Epithelial cell of proximal tubule (primary cell): ENCODE data around the gene HOXA5. TPM values are rescaled to one million over a fixed set of nuclear protein-coding genes. Genes with fewer than 3 reads are reported as not detected.

Experiments used
- DNase-seq: peaks from one replicate; pipeline ENCODE4 v3.0.0-alpha.2; 2011; ENCODE audit warnings: low read depth
- H3K4me3 ChIP-seq: 2 replicates; pipeline ENCODE4 v1.5.1; 2011; ENCODE audit warnings: low read depth, mild to moderate bottlenecking, low read length
- total RNA-seq: library from RNA; depleted of rRNA; stranded (reverse); fragments of >200 nt; gene quantifications from 2 replicates; pipeline ENCODE4 v1.2.3, GENCODE V29; 2015
- TF ChIP-seq, protein P1 (sequence below): conservative IDR thresholded peaks from 2 replicates; pipeline ENCODE4 v1.5.1; 2012; ENCODE audit warnings: low read depth, mild to moderate bottlenecking, low read length

Gene HOXA5
- total RNA-seq, 1 donor from 2014 or later, result 47.6 TPM

DNA sequence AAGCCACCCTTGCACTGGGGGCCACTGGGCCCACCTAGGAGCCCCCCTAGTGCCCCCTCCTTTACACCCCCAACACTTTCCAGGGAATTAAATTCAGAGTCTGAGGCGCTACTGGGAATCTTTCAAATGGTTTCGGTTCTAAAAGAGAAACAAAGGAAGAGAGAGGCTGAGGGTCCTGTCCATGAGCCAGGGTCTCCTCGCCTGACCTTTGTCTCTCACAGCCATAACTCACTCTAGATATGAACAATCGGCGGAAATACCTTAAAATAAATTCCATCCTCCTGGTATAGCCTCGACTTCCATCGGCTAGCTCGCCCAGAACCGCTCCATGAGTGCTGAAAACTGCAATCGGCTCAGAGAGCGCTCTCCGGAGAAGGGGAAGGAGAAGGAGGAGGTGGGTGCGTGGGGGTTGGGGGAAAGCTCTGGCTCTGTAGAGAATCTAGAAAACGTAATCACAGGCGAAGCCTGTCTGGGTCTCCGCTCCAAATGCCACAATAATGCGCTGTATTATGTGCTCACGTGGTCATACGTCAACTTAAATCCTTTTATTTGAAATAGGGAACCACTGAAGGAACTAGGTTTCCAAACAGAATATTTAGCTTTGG lies 25.5 kb downstream of the HOXA5 start:
- DNase-seq, result no peak
- peak overlapping the region; percentile 74 for H3K4me3 ChIP-seq
- TF ChIP-seq, protein P1, sequence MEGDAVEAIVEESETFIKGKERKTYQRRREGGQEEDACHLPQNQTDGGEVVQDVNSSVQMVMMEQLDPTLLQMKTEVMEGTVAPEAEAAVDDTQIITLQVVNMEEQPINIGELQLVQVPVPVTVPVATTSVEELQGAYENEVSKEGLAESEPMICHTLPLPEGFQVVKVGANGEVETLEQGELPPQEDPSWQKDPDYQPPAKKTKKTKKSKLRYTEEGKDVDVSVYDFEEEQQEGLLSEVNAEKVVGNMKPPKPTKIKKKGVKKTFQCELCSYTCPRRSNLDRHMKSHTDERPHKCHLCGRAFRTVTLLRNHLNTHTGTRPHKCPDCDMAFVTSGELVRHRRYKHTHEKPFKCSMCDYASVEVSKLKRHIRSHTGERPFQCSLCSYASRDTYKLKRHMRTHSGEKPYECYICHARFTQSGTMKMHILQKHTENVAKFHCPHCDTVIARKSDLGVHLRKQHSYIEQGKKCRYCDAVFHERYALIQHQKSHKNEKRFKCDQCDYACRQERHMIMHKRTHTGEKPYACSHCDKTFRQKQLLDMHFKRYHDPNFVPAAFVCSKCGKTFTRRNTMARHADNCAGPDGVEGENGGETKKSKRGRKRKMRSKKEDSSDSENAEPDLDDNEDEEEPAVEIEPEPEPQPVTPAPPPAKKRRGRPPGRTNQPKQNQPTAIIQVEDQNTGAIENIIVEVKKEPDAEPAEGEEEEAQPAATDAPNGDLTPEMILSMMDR, result no peak

DNA sequence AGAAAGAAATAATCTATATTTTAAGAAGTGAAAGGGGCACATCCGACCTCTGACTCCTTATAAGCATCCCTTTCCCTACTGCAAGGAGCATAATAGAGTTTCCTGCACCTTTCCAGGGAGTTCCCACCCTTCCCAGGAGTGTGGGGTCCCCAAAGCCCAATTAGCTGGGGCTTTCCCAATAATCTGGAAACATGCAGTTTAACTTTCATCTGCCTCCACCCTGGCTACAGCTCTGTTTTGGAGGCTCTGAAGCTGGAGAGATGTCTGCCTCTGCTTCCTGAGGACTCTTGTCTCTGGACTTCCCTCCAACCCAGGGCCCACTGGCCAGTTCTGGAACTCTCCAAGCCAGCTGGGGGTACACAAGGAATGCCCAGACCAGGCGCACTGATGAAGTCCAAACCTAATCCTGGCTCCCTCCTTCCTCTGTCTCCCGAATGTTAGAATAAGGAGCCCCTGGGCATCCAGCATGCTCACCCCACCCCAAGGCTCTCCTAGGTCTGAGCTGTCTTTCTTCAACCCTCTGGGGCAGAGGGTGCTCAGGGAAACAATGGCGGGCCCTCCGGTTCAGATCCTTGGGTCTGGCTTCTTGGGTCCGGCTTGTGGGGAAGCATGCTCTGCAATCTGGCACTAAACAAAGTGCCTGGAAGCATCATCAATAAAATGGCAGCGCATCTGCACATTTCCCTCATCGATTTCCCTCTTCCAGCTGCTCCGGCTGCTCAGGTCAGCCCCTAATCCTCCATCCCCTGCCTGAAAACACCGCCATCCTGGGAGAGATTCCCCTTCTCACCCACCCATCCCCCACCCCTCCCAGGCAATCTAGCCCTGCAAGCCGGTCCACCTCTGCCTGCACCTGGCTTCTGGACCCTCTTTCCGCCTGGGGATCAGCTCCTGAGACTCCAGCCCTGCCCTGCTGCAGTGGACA lies 26.3 kb downstream of the HOXA5 start:
- no peak for DNase-seq
- TF ChIP-seq, protein P1, result no peak
- H3K4me3 ChIP-seq, result peak overlapping the region; percentile 74

DNA sequence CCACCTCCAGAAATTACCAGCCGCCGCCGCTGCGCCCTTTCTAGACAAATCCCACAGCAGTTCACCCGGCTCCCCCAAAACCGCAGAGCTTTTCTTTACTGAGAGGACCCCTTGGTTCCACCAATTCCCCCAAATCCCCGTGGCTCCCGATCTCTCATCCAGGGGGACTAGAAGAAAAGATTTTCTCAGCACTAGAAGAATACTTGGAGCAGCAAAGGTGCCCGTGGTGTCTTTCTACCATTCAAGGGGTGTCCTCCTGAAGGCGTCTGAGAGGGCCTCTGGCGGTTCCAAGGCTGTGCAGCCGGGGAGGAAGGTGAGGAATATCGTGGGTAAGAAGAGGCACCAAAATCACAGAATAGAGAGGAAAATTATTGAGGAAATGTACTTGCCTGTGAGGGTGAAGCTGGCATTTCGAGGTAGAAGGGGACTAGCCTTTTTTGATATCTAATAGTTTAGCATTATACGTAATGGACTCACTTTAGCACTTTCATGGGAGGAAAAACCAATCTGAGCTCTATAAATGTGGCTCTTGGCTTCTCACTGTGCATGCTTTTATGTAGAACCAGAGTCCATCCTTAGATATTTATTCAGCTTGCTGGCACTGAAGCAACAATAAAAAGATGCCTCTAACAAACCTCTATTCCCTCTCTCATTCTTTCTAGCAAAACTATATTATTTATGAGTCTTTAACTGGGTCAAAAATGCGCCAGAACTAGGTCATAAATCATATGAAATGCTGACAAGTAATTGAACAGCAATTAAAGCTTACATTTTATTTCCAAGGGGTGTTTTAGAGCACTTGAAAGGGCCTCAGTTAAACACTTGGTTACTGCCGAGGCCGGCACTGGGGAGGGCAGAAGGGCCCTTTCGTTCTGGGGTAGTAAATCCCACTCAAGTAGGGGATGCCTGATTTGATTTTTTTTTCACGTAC lies 27.2 kb downstream of the HOXA5 start:
- H3K4me3 ChIP-seq, result peak overlapping the region; percentile 74
- TF ChIP-seq, protein P1, result no peak
- DNase-seq, result no peak

DNA sequence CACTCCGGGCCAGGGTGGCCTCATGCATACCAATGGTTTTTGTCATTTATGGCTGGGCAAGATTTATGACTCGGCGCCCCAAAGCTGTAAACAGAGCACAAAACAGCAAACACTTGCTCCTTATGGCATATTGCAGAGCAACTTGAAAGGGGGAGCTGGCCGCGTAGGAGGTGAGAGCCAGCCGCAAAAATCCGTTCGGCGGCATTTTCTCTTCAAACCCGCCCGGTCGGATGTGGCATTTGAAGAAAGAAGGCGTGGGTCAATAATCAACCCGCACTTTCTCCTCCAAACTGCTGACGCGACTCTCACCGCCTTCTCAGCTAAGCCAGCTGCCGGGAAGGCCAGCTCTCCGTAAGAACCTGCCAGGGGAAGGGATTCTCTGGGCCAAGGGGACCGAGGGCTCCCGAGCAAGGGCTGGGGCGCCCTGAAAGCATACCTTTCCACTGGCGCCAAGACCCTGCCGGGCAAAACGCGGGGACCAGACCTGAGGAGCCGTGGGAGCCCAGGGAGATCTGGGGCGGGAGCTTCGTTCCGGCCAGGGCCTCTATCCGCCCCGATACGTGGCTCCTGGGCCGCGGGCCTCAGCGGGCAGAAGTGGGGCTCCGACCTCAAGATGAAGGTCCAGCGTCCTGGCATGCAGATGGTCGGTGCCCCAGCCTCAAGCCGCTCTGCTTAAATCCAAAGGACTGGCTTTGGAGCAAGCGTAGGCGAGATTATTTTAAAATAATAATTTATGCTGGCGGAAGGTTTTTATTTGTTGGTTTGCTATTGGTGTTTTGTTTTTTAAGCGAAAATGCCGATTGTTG lies 28.1 kb downstream of the HOXA5 start:
- DNase-seq, result no peak
- peak overlapping the region; percentile 74 for H3K4me3 ChIP-seq
- TF ChIP-seq, protein P1, result no peak

DNA sequence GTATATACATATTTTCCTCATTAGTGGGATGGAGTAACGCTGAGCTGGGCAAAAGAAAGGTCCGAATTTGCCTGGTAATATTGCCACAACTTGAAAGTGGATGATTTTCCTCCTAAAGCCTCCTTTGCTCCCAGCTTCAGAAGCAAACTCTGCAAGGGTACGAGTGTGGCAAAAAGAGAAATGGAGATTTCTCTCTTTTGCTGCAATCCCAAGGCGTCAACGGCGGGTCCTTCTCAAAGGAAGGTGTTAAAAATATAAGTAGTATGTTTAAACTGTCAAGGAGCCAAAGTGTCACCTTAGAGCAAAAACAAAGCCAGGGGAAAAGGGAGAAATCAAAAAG lies 28.6 kb downstream of the HOXA5 start:
- TF ChIP-seq, protein P1, result no peak
- H3K4me3 ChIP-seq, result peak overlapping the region; percentile 74

More for the DNA sequence above, 28.6 kb downstream of the HOXA5 start:
- DNase-seq, result no peak
